GM19395 (cell line): Measurements from ENCODE around the gene ASCL4.

Source experiments
- ATAC-seq: cut with Tn5 transposase; IDR thresholded peaks from one replicate; pipeline ENCODE4 v1.9.1; 2021; ENCODE audit warnings: mild to moderate bottlenecking, moderate library complexity; ENCODE audit not compliant: unreplicated experiment

The ASCL4 gene

GRCh38 chr12:107778383-107779025 lies 4.0 kb downstream of the ASCL4 start:
- no peak for ATAC-seq

GRCh38 chr12:107779077-107779831 lies 4.8 kb downstream of the ASCL4 start:
- peak; percentile 73 for ATAC-seq

GRCh38 chr12:107780298-107780697 lies 5.8 kb downstream of the ASCL4 start:
- ATAC-seq: no peak

GRCh38 chr12:107782067-107782466 lies 7.6 kb downstream of the ASCL4 start:
- no peak for ATAC-seq

- peak; percentile 70 for ATAC-seq
Observed at GRCh38 chr12:107783406-107784376, 9.2 kb downstream of the ASCL4 start.

GRCh38 chr12:107788281-107788680 lies 13.8 kb downstream of the ASCL4 start:
- no peak for ATAC-seq

- ATAC-seq: no peak
Observed at GRCh38 chr12:107788690-107789458, 14.4 kb downstream of the ASCL4 start.

GRCh38 chr12:107791465-107792089 lies 17.1 kb downstream of the ASCL4 start:
- no peak for ATAC-seq

- ATAC-seq: no peak
Observed at GRCh38 chr12:107794451-107794850, 19.9 kb downstream of the ASCL4 start.

GRCh38 chr12:107798580-107798979 lies 24.1 kb downstream of the ASCL4 start:
- ATAC-seq: no peak

- no peak for ATAC-seq
Observed at GRCh38 chr12:107801150-107801549, 26.6 kb downstream of the ASCL4 start.

- no peak for ATAC-seq
Observed at GRCh38 chr12:107803092-107803491, 28.6 kb downstream of the ASCL4 start.

GRCh38 chr12:107805488-107806180 lies 31.1 kb downstream of the ASCL4 start:
- ATAC-seq: no peak

- no peak for ATAC-seq
Observed at GRCh38 chr12:107807471-107808150, 33.1 kb downstream of the ASCL4 start.

- ATAC-seq: no peak
Observed at GRCh38 chr12:107817250-107817649, 42.7 kb downstream of the ASCL4 start.

GRCh38 chr12:107818984-107819383 lies 44.5 kb downstream of the ASCL4 start:
- ATAC-seq: no peak

- ATAC-seq: no peak
Observed at GRCh38 chr12:107822356-107822755, 47.9 kb downstream of the ASCL4 start.
